ENCODE results near the gene NCBP2L. TPM values are rescaled to one million over a fixed set of nuclear protein-coding genes. Genes with fewer than 3 reads are reported as not detected.

NCBP2L gene
- not detected in 2 replicates for total RNA-seq (2011; cell fraction: chromatin; rRNA removed; ENCODE audit: low replicate concordance)
- total RNA-seq (2011; cell fraction: nucleolus; rRNA removed): not detected in 2 replicates
- total RNA-seq (2011; cell fraction: nucleoplasm; rRNA removed): not detected in 2 replicates
- not detected in 2 replicates for total RNA-seq (2014; rRNA removed)
- total RNA-seq (2014; rRNA removed; fragmentation: Illumina TruSeq; extraction: Trizol): not detected in 2 replicates
- not detected in 2 replicates for total RNA-seq (2015; rRNA removed; fragmentation: Illumina TruSeq; extraction: Trizol)
- total RNA-seq (2021): not detected in 2 replicates
- not detected in 2 replicates for polyA plus RNA-seq (2011; rRNA removed)
- polyA plus RNA-seq (2011; cell fraction: cytosol; rRNA removed): not detected in 2 replicates
- polyA plus RNA-seq (2011; cell fraction: nucleus; rRNA removed): not detected in 2 replicates
- polyA plus RNA-seq (2012): not detected in 2 replicates
- polyA plus RNA-seq (2014; fragmentation: Illumina TruSeq; extraction: Trizol): not detected in 2 replicates
- polyA plus RNA-seq (2014; fragmentation: Nextera tagmentation; extraction: Ambion mirVana): not detected
- not detected in 2 replicates for polyA plus RNA-seq (2014; rRNA removed)
- not detected in 2 replicates for polyA minus RNA-seq (2011; rRNA and poly(A)+ RNA removed)
- polyA minus RNA-seq (2011; cell fraction: cytosol; rRNA and poly(A)+ RNA removed): not detected in 2 replicates
- not detected in 2 replicates for polyA minus RNA-seq (2011; cell fraction: nucleus; rRNA and poly(A)+ RNA removed)
- not detected for Bru-seq, nascent RNA
- not detected for BruChase-seq, experiment 1, labeled RNA remaining after a 2-hour chase
- BruChase-seq, experiment 2, labeled RNA remaining after a 6-hour chase: percentile 11 among the genes with signal in this experiment
- long read RNA-seq, experiment 1: 0 reads
- long read RNA-seq, experiment 2: 0 reads
- long read RNA-seq, experiment 3: 0 reads

DNA sequence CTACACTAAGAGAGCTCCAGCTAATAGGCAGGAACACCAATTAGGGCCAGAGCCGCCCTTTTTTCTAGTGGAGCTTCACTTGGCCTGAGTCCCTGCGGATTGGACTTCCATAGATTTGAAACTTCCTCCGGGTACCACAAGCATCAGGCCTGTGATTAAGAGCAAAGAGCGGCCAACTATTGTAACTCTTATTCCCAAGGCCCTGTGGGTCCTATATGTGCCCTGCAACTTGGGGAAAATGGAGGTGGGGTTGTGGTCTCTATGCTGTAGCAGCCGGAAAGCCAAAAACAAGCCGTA, at the start of gene NCBP2L:
NCBP2L (plus strand) TSS at position 198 of the 297 bp plus-strand sequence. CDS start 16,488 bp downstream, outside the sequence.
- Histone ChIP-seq H3K79me2 (ENCODE audit: control insufficient read depth, insufficient read depth, low read length) (no peaks in the 10 kb centered on the region), H3K4me2 (ENCODE audit: insufficient read depth, low read length) (peak within 1 kb of the TSS; percentile 60), H2AFZ (ENCODE audit: low read depth, low read length) (peak within 1 kb of the TSS; percentile 68; the same call in 1 of the 2 replicates), H3K27ac (ENCODE audit: extremely low read depth, low read depth, low read length) (no peak within 1 kb of the TSS), H3K27me3 (ENCODE audit: control insufficient read depth in 2 of 2, insufficient read depth in 2 of 2, low read length in 2 of 2) (peaks cover 0 to 20% of the 10 kb centered on the region in 2 experiments; a peak in 3 of 5 replicates), H3K9me3 (replicated peaks; ENCODE audit: control insufficient read depth, insufficient read depth, low read depth, low read length) (no peaks in the 10 kb centered on the region), H3K9me1 (ENCODE audit: control insufficient read depth, insufficient read depth, low read length) (no peaks in the 10 kb centered on the region), H3K9ac (ENCODE audit: insufficient read depth in 1 of 2, low read depth in 2 of 2, low read length in 2 of 2) (no peak within 1 kb of the TSS; a peak in 1 of 4 replicates), H3K36me3 (ENCODE audit: control insufficient read depth, insufficient read depth, low read length) (no peaks in the 10 kb centered on the region), H3K4me1 (replicated peaks in 1 of 2; ENCODE audit: control insufficient read depth in 2 of 2, insufficient read depth in 2 of 2, low read length in 2 of 2) (peaks cover 4 to 18% of the 10 kb centered on the region in 2 experiments; a peak in 4 of 5 replicates), H3K4me3 (no peak within 1 kb of the TSS), H4K20me1 (replicated peaks; ENCODE audit: control insufficient read depth, insufficient read depth, low read length) (no peaks in the 10 kb centered on the region)
- in situ Hi-C loops (cut with MboI) (loop anchor here (5.0 to 10.0 kb wide), 2 partner anchors 100 to 233 kb away; no protein-coding TSS in a partner anchor), intact Hi-C loops (cut with micrococcal nuclease) (loop anchor here (1.0 to 10.0 kb wide), 7 partner anchors 47 to 883 kb away; no protein-coding TSS in a partner anchor)
- TF ChIP-seq CBFA2T2 (conservative IDR thresholded peaks at IDR 0.05) (no peak), CEBPB (tag; IDR thresholded peaks at IDR 0.05) (no peak)
- TF ChIP-seq, protein P1, sequence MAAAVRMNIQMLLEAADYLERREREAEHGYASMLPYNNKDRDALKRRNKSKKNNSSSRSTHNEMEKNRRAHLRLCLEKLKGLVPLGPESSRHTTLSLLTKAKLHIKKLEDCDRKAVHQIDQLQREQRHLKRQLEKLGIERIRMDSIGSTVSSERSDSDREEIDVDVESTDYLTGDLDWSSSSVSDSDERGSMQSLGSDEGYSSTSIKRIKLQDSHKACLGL (CRISPR knock-in tag; IDR thresholded peaks at IDR 0.05; ENCODE audit: borderline replicate concordance, poor library complexity, severe bottlenecking): no peak
- CTCF ChIA-PET (ENCODE audit: low intra/inter-chr PET ratio): interaction anchor here (1.7 to 1.9 kb wide), 3 partner anchors 104 to 122 kb away, joined by 14 to 22 read pairs (median 15); no protein-coding TSS in a partner anchor
- ATAC-seq: no peak
- 36% methylated on average over 5 of the region's 6 CpGs for WGBS (ENCODE audit: insufficient coverage, low coverage, missing lambda C conversion rate)
- no peak for FAIRE-seq
- POLR2A ChIA-PET: interaction anchor here (0.6 to 1.3 kb wide), 5 partner anchors 8 to 123 kb away, joined by 3 to 4 read pairs (median 3); no protein-coding TSS in a partner anchor
- no peak for DNase-seq (ENCODE audit: extremely low read depth in 1 of 4, low spot score in 3 of 4)
- no TSS peak for BruUV-seq (replicated peaks)
